H9 (cell line): Measurements from ENCODE around the gene DTHD1. TPM values are rescaled to one million over a fixed set of nuclear protein-coding genes. Genes with fewer than 3 reads are reported as not detected.

Source experiments
- DNase-seq: peaks from one replicate; pipeline ENCODE4 v3.0.0-alpha.2; 2017
- H2AFZ ChIP-seq: one replicate; pipeline ENCODE4 v1.6.1; 2013; ENCODE audit warnings: mild to moderate bottlenecking, low read length, control low read depth, moderate library complexity
- H2AK5ac ChIP-seq: 2 replicates; pipeline ENCODE4 v1.6.1; 2013; ENCODE audit warnings: low read length, control low read depth, mixed read lengths; ENCODE audit not compliant: insufficient read length
- H2BK120ac ChIP-seq: one replicate; pipeline ENCODE4 v1.6.1; 2013; ENCODE audit warnings: low read depth, mild to moderate bottlenecking, low read length, control low read depth, inconsistent platforms; ENCODE audit not compliant: poor library complexity, severe bottlenecking
- H2BK12ac ChIP-seq: 2 replicates; pipeline ENCODE4 v1.6.1; 2013; ENCODE audit warnings: low read length, control low read depth, mixed read lengths, low read depth; ENCODE audit not compliant: insufficient read length
- H2BK15ac ChIP-seq: 2 replicates; pipeline ENCODE4 v1.6.1; 2013; ENCODE audit warnings: low read depth, low read length, control low read depth
- H2BK20ac ChIP-seq: one replicate; pipeline ENCODE4 v1.6.1; 2013; ENCODE audit warnings: low read depth, mild to moderate bottlenecking, low read length, control low read depth, inconsistent platforms; ENCODE audit not compliant: poor library complexity, severe bottlenecking
- H2BK5ac ChIP-seq: 2 replicates; pipeline ENCODE4 v1.6.1; 2013; ENCODE audit warnings: low read length, control low read depth, mixed read lengths; ENCODE audit not compliant: insufficient read length
- H3K14ac ChIP-seq: 2 replicates; pipeline ENCODE4 v1.6.1; 2013; ENCODE audit warnings: low read length, control low read depth; ENCODE audit not compliant: insufficient read depth
- H3K18ac ChIP-seq: 2 replicates; pipeline ENCODE4 v1.6.1; 2013; ENCODE audit warnings: low read depth, mild to moderate bottlenecking, mixed read lengths, low read length, control low read depth; ENCODE audit not compliant: insufficient read length
- H3K23ac ChIP-seq: 2 replicates; pipeline ENCODE4 v1.6.1; 2013; ENCODE audit warnings: low read length, control low read depth, mixed read lengths, low read depth; ENCODE audit not compliant: insufficient read length
- H3K23me2 ChIP-seq: 2 replicates; pipeline ENCODE4 v1.6.1; 2013; ENCODE audit warnings: low read depth, mild to moderate bottlenecking, mixed read lengths, low read length, control low read depth; ENCODE audit not compliant: insufficient read length, poor library complexity, severe bottlenecking
- H3K27ac ChIP-seq: 2 replicates; pipeline ENCODE4 v1.5.1; 2013; ENCODE audit warnings: low read length, control low read depth, mixed read lengths, low read depth; ENCODE audit not compliant: insufficient read length
- H3K27me3 ChIP-seq: 2 replicates; pipeline ENCODE4 v1.6.1; 2013; ENCODE audit warnings: low read length, control low read depth, inconsistent platforms; ENCODE audit not compliant: insufficient read depth
- H3K4ac ChIP-seq: 2 replicates; pipeline ENCODE4 v1.6.1; 2013; ENCODE audit warnings: low read depth, mild to moderate bottlenecking, control low read depth, inconsistent platforms, low read length, moderate library complexity
- H3K4me1 ChIP-seq: 2 replicates; pipeline ENCODE4 v1.6.1; 2013; ENCODE audit warnings: low read length, control low read depth, inconsistent platforms; ENCODE audit not compliant: insufficient read depth
- H3K4me2 ChIP-seq: 2 replicates; pipeline ENCODE4 v1.6.1; 2013; ENCODE audit warnings: low read length, control low read depth, mixed read lengths; ENCODE audit not compliant: insufficient read length, insufficient read depth
- H3K56ac ChIP-seq: 2 replicates; pipeline ENCODE4 v1.6.1; 2013; ENCODE audit warnings: low read depth, mild to moderate bottlenecking, mixed read lengths, low read length, control low read depth; ENCODE audit not compliant: insufficient read length
- H3K79me1 ChIP-seq: 2 replicates; pipeline ENCODE4 v1.6.1; 2013; ENCODE audit warnings: low read depth, mild to moderate bottlenecking, moderate library complexity, low read length, control low read depth, inconsistent platforms; ENCODE audit not compliant: insufficient read depth, poor library complexity, severe bottlenecking
- H3K79me2 ChIP-seq: 2 replicates; pipeline ENCODE4 v1.6.1; 2013; ENCODE audit warnings: low read length, control low read depth, inconsistent platforms; ENCODE audit not compliant: insufficient read depth
- H3K9ac ChIP-seq: 2 replicates; pipeline ENCODE4 v1.6.1; 2013; ENCODE audit warnings: low read length, control low read depth, mixed read lengths; ENCODE audit not compliant: insufficient read length; ENCODE audit errors: extremely low read depth
- H3K9me3 ChIP-seq: one replicate; pipeline ENCODE4 v1.6.1; 2013; ENCODE audit warnings: low read depth, low read length, inconsistent platforms; ENCODE audit not compliant: control insufficient read depth
- H3T11ph ChIP-seq: one replicate; pipeline ENCODE4 v1.6.1; 2013; ENCODE audit warnings: mild to moderate bottlenecking, low read length, control low read depth, inconsistent platforms
- H4K20me1 ChIP-seq: one replicate; pipeline ENCODE4 v1.6.1; 2013; ENCODE audit not compliant: control insufficient read depth, insufficient read length, insufficient read depth
- H4K5ac ChIP-seq: 2 replicates; pipeline ENCODE4 v1.6.1; 2013; ENCODE audit warnings: low read depth, mild to moderate bottlenecking, mixed read lengths, low read length, control low read depth; ENCODE audit not compliant: insufficient read length
- H4K8ac ChIP-seq: replicated peaks from 2 replicates; pipeline ENCODE4 v1.6.1; 2013; ENCODE audit warnings: low read length, control low read depth, mixed read lengths, low read depth; ENCODE audit not compliant: insufficient read length
- H4K91ac ChIP-seq: 2 replicates; pipeline ENCODE4 v1.6.1; 2013; ENCODE audit warnings: low read depth, mild to moderate bottlenecking, moderate library complexity, mixed read lengths, low read length, control low read depth; ENCODE audit not compliant: insufficient read length
- H3K27ac Mint-ChIP-seq, 3 experiments: 2 replicates in 2 of 3; 3 replicates in 1 of 3; pipeline ENCODE4 v1.8.0; 2020 to 2021; ENCODE audit warnings: mixed read lengths in 3 of 3, mild to moderate bottlenecking in 1 of 3, moderate library complexity in 1 of 3
- H3K27me3 Mint-ChIP-seq: 2 replicates; pipeline ENCODE4 v1.8.0; 2021; ENCODE audit warnings: low read depth, mild to moderate bottlenecking, moderate library complexity, mixed read lengths
- H3K36me3 Mint-ChIP-seq, 3 experiments: 2 replicates in 2 of 3; 3 replicates in 1 of 3; pipeline ENCODE4 v1.8.0; 2020 to 2021; ENCODE audit warnings: low read depth in 3 of 3, mixed read lengths in 3 of 3; ENCODE audit not compliant: insufficient read depth in 1 of 3
- H3K4me1 Mint-ChIP-seq, 2 experiments: 2 replicates each; pipeline ENCODE4 v1.8.0; 2020; ENCODE audit warnings: mixed read lengths in 2 of 2
- H3K4me3 Mint-ChIP-seq, 2 experiments: 2 replicates in 1 of 2; 3 replicates in 1 of 2; pipeline ENCODE4 v1.8.0; 2020 to 2021; ENCODE audit warnings: mild to moderate bottlenecking in 2 of 2, mixed read lengths in 2 of 2, moderate library complexity in 1 of 2
- H3K9me3 Mint-ChIP-seq, 2 experiments: 2 replicates in 1 of 2; 3 replicates in 1 of 2; pipeline ENCODE4 v1.8.0; 2020; ENCODE audit warnings: mild to moderate bottlenecking in 2 of 2, mixed read lengths in 2 of 2, moderate library complexity in 1 of 2
- CTCF ChIP-seq: fragments of 200-600 bp; sonication (generic); conservative IDR thresholded peaks from 3 replicates; pipeline ENCODE4 v1.8.0; 2021; ENCODE audit warnings: antibody characterized with exemption, mild to moderate bottlenecking
- WGBS: extraction: QIAGEN DNeasy Blood & Tissue Kit; methylation state at CpG from one replicate; pipeline ENCODE4 v1.1.7; 2013; ENCODE audit warnings: missing lambda C conversion rate, low lambda C conversion rate, mixed read lengths; ENCODE audit not compliant: insufficient read length; ENCODE audit errors: extremely low coverage; 5-methylcytosine and 5-hydroxymethylcytosine counted together
- total RNA-seq: library from RNA; stranded (reverse); gene quantifications from 2 replicates; pipeline ENCODE4 v1.2.1, GENCODE V29; 2021

Gene DTHD1
- total RNA-seq, 1 experiment from 2014 or later, result not detected

- no peak overlapping the region for H2BK5ac ChIP-seq
- no peak overlapping the region for H2BK20ac ChIP-seq
- no peaks in the 10 kb centered on the region for H3K79me1 ChIP-seq
- no peak overlapping the region for H4K91ac ChIP-seq
- no peaks in the 10 kb centered on the region for H3K9me3 ChIP-seq
- no peak overlapping the region for H3K9ac ChIP-seq
- H3K23me2 ChIP-seq, result no peaks in the 10 kb centered on the region
- H3K4me1 ChIP-seq, result no peaks in the 10 kb centered on the region
- no peak overlapping the region for H3K27ac Mint-ChIP-seq
- H3K36me3 Mint-ChIP-seq, result no peaks in the 10 kb centered on the region
- no peaks in the 10 kb centered on the region for H3K9me3 Mint-ChIP-seq
- no peak overlapping the region for H2BK12ac ChIP-seq
- H3K4me1 Mint-ChIP-seq, result no peaks in the 10 kb centered on the region
- H2BK15ac ChIP-seq, result no peak overlapping the region
- no peak overlapping the region for H2BK120ac ChIP-seq
- H3T11ph ChIP-seq, result no peak overlapping the region
- H4K8ac ChIP-seq, result no peak overlapping the region
- H3K14ac ChIP-seq, result no peak overlapping the region
- no peaks in the 10 kb centered on the region for H3K79me2 ChIP-seq
- H3K27me3 Mint-ChIP-seq, result no peaks in the 10 kb centered on the region
- H3K23ac ChIP-seq, result no peak overlapping the region
- no peak overlapping the region for H3K27ac ChIP-seq
- TF ChIP-seq CTCF, result no peak
- no peak overlapping the region for H2AK5ac ChIP-seq
- H3K4ac ChIP-seq, result no peak overlapping the region
- no peak overlapping the region for H3K56ac ChIP-seq
- H4K20me1 ChIP-seq, result no peaks in the 10 kb centered on the region
- no peak for DNase-seq
- H3K18ac ChIP-seq, result no peak overlapping the region
- no peaks in the 10 kb centered on the region; the same call in 1 of the 2 replicates for H3K27me3 ChIP-seq
- WGBS, result no CpG with 5 or more reads among the region's 2 CpGs
- no peak overlapping the region for H2AFZ ChIP-seq
- no peak overlapping the region for H4K5ac ChIP-seq
- no peak overlapping the region for H3K4me2 ChIP-seq
- no peak overlapping the region for H3K4me3 Mint-ChIP-seq
Observed at GRCh38 chr4:36391411-36391810, 110.0 kb downstream of the DTHD1 start.
